Common myeloid progenitor, CD34-positive (primary cell): ENCODE results near the gene C1QL1.

Experiments
- CTCF ChIA-PET: fragments of 350-600 bp; sonication (Branson Sonifier 250); formaldehyde crosslinking; loops from one replicate; lab custom pipeline; 2021; ENCODE audit warnings: antibody characterized with exemption; lab: Charles Lee
- POLR2A ChIA-PET: fragments of 350-600 bp; sonication (Branson Sonifier 250); formaldehyde crosslinking; loops from one replicate; lab custom pipeline; 2021; ENCODE audit warnings: antibody characterized with exemption; lab: Charles Lee
- DNase-seq, 3 donors: peaks; one replicate each; pipeline versions ENCODE4 v3.0.0 to v3.0.0-alpha.2; 2013
- H3K27ac ChIP-seq, 2 experiments: 1 replicate in 1 of 2; 2 replicates in 1 of 2; pipeline ENCODE4 v1.7.0; 2013; ENCODE audit warnings: inconsistent platforms in 2 of 2, low read length in 2 of 2, mild to moderate bottlenecking in 2 of 2, low read depth in 1 of 2, moderate library complexity in 1 of 2; ENCODE audit not compliant: severe bottlenecking in 2 of 2, insufficient read depth in 1 of 2, poor library complexity in 1 of 2
- H3K27me3 ChIP-seq, 5 experiments: replicated peaks in 2 of 5; 1 replicate in 3 of 5; 2 replicates in 2 of 5; pipeline versions ENCODE4 v1.6.1 to v1.7.0; 2013; ENCODE audit warnings: low read length in 4 of 5, mild to moderate bottlenecking in 2 of 5, moderate library complexity in 2 of 5, inconsistent platforms in 1 of 5; ENCODE audit not compliant: insufficient read depth in 5 of 5, control insufficient read depth in 4 of 5
- H3K36me3 ChIP-seq, 4 experiments: 1 replicate in 2 of 4; 2 replicates in 2 of 4; pipeline versions ENCODE4 v1.6.1 to v1.7.0; 2013; ENCODE audit warnings: low read length in 3 of 4, control low read depth in 1 of 4, mild to moderate bottlenecking in 1 of 4; ENCODE audit not compliant: control insufficient read depth in 4 of 4, insufficient read depth in 4 of 4
- H3K4me1 ChIP-seq, 4 experiments: 1 replicate in 3 of 4; 2 replicates in 1 of 4; pipeline versions ENCODE4 v1.6.1 to v1.7.1; 2013; ENCODE audit warnings: low read length in 3 of 4, mild to moderate bottlenecking in 3 of 4, control low read depth in 1 of 4, inconsistent platforms in 1 of 4, moderate library complexity in 1 of 4; ENCODE audit not compliant: control insufficient read depth in 4 of 4, insufficient read depth in 4 of 4; ENCODE audit errors: control extremely low read depth in 1 of 4
- H3K4me3 ChIP-seq, 7 experiments: 1 replicate in 4 of 7; 2 replicates in 3 of 7; pipeline versions ENCODE4 v1.5.1 to v1.7.0; 2013; ENCODE audit warnings: mild to moderate bottlenecking in 7 of 7, low read length in 6 of 7, moderate library complexity in 6 of 7, inconsistent platforms in 2 of 7, low read depth in 2 of 7, control low read depth in 1 of 7; ENCODE audit not compliant: insufficient read depth in 4 of 7, control insufficient read depth in 1 of 7; ENCODE audit errors: extremely low read depth in 1 of 7
- H3K9me3 ChIP-seq, 5 experiments: 1 replicate in 4 of 5; 2 replicates in 1 of 5; pipeline versions ENCODE4 v1.6.1 to v1.7.1; 2013; ENCODE audit warnings: low read length in 4 of 5, mild to moderate bottlenecking in 2 of 5, inconsistent platforms in 1 of 5, low read depth in 1 of 5, moderate library complexity in 1 of 5; ENCODE audit not compliant: control insufficient read depth in 4 of 5, insufficient read depth in 2 of 5; ENCODE audit errors: control extremely low read depth in 1 of 5
- WGBS: methylation state at CpG from one replicate; pipeline ENCODE4 v1.1.5; 2013; ENCODE audit not compliant: insufficient coverage; 5-methylcytosine and 5-hydroxymethylcytosine counted together

The C1QL1 gene

DNA sequence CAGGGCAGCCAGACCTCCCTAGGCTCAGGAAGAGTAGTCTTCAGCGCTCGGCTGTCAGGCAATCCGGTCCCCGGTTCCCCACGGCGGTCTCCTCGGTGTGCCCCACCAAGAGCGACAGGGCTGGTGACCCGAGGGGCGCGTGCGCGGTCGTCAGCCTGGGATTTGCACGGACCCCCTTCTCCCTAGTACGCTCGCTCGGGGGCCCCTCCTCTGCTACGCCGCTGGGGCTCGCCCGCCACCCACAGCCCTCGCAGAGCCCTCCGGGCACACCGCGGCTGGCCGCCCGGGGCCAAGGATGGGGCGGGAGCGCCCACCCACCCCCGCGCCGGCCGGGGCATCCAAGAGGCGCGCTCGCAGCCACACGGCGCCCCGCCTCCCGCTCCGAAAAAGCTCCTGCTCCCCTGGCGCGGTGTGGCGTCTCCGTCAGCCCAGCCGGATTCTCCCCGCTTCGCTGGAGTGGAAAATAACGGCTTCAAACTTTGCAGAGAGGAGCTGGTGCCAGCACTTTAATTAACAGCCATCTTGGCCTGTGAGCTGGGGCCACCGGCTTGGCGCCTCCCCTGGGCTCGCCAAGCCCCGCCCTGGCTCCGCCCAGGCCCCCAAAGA is 2.1 kb upstream of the C1QL1 start:
- ChIA-PET CTCF (interaction anchor here (1.4 to 2.9 kb wide), 3 partner anchors 8 to 49 kb away, joined by 4 to 10 read pairs (median 4); no protein-coding TSS in a partner anchor), POLR2A (no interaction called here)
- Histone ChIP-seq H3K27ac (no peak overlapping the region), H3K4me3 (peak overlapping the region; percentile 22 to 73 (median 50)), H3K9me3 (no peaks in the 10 kb centered on the region), H3K27me3 (peaks cover 5 to 87% (median 45%) of the 10 kb centered on the region in 5 experiments), H3K4me1 (peaks cover 0 to 31% (median 23%) of the 10 kb centered on the region in 4 experiments), H3K36me3 (no peaks in the 10 kb centered on the region)
- WGBS, result 0% methylated on average over 43 of the region's 55 CpGs
- peak in 2 of 3 donors; percentile 42 to 45 for DNase-seq

DNA sequence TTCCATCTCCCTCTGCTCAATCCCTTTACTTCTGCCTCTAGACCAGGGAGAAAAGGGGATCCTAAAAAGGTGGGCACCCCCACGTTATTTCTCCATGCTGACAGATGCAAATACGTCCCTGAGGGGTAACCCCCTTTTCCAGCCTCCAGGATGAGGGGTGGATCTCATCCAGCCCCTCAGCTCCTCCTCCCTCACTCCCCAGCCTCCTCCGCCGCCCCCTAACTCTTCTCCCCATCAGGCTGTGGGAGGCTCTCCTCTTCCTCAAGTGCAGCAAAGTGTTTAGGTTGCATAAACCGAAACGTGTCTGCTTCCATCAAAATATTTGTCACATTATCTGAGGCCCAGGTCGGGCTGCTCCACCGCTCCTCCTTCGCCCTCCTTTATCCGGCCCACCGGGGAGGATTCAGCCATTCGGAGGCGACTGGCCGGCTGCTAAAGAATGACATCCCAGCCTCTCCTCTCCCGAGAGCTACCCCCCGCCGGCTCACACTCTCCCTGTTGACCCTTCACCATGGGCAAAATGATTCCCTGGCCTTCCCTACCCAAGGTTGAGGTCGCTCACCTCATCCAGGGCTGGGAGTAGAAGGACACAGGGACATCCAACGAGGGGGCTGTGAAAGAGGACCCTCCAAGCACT is 1.2 kb upstream of the C1QL1 start:
- H3K36me3 ChIP-seq, result no peaks in the 10 kb centered on the region
- CTCF ChIA-PET, result interaction anchor here (1.1 to 1.4 kb wide), 2 partner anchors 20 to 52 kb away, joined by 3 to 4 read pairs; no protein-coding TSS in a partner anchor
- DNase-seq, result no peak
- WGBS, result 16% methylated on average over 10 of the region's 19 CpGs
- POLR2A ChIA-PET, result no interaction called here
- no peaks in the 10 kb centered on the region for H3K9me3 ChIP-seq
- H3K27ac ChIP-seq, result no peak overlapping the region
- H3K4me3 ChIP-seq, result no peak overlapping the region
- H3K4me1 ChIP-seq, result peaks cover 0 to 31% (median 23%) of the 10 kb centered on the region in 4 experiments
- H3K27me3 ChIP-seq, result peaks cover 3 to 89% (median 45%) of the 10 kb centered on the region in 5 experiments

GRCh38 chr17:44967907-44968224 is 237 bp downstream of the C1QL1 start:
- Histone ChIP-seq H3K9me3 (no peaks in the 10 kb centered on the region), H3K27me3 (peaks cover 0 to 92% (median 48%) of the 10 kb centered on the region in 5 experiments), H3K4me3 (peak overlapping the region in 3 of 7 experiments; percentile 5 to 36 (median 25)), H3K4me1 (peaks cover 0 to 31% (median 23%) of the 10 kb centered on the region in 4 experiments), H3K27ac (no peak overlapping the region), H3K36me3 (no peaks in the 10 kb centered on the region)
- ChIA-PET POLR2A (no interaction called here), CTCF (no interaction called here)
- WGBS, result under 1% methylated on average over 38 of the region's 47 CpGs
- no peak for DNase-seq

DNA sequence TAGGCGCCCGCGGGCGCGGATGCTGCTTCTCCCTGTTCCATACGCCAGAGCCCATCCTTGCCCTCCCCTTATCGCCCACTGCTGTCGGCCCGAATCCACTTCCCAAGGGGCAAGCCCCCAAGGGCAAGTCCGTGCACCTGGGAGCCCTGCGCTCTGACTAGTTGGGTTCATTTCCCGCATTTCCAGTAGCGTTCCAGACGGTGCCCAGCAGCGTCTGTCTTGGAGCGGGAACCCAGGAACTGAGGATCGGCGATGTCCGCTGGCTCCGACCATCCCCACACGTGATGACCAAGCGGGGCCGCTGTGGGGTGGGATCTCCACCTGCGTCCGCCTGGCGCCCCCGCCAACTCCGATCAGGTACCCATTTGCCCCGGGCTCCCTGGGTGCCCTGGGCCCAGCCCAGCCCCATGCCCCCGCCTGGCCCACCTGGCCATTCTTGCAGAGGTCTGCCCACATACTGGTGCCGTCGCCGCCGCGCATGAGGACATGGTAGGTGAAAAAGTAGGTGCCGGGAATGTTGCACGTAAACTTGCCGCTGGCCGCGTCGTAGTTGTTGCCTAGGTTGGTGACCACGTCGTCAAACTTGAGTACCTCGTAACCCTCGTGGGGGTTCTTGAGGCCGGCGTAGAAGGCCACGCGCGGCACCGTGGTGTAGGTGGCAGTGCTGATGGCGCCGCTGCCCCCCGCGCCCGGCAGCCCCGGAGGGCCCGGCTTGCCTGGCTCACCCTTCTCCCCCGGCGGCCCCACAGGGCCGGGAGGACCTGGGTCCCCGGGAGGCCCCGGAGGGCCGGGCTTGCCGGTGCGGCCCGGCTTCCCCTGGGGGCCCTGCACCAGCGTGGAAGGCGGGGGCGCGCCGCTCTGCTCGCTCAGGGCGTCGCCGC is 837 bp downstream of the C1QL1 start:
- peak in 1 of 3 donors; percentile 20 for DNase-seq
- Histone ChIP-seq H3K4me3 (peak overlapping the region in 3 of 7 experiments; percentile 5 to 36 (median 25)), H3K4me1 (peaks cover 0 to 31% (median 23%) of the 10 kb centered on the region in 4 experiments), H3K9me3 (no peaks in the 10 kb centered on the region), H3K27ac (no peak overlapping the region), H3K27me3 (peaks cover 0 to 87% (median 43%) of the 10 kb centered on the region in 5 experiments), H3K36me3 (no peaks in the 10 kb centered on the region)
- POLR2A ChIA-PET, result no interaction called here
- WGBS, result 6% methylated on average over 64 of the region's 76 CpGs
- CTCF ChIA-PET, result no interaction called here

GRCh38 chr17:44966348-44967025 is 1.6 kb downstream of the C1QL1 start:
- Histone ChIP-seq H3K27me3 (peaks cover 0 to 84% (median 43%) of the 10 kb centered on the region in 5 experiments), H3K4me3 (no peak overlapping the region), H3K36me3 (no peaks in the 10 kb centered on the region), H3K27ac (no peak overlapping the region), H3K9me3 (no peaks in the 10 kb centered on the region), H3K4me1 (peaks cover 0 to 31% (median 23%) of the 10 kb centered on the region in 4 experiments)
- CTCF ChIA-PET, result interaction anchor here (1.6 to 1.8 kb wide), 2 partner anchors 31 to 37 kb away, joined by 4 to 6 read pairs; no protein-coding TSS in a partner anchor
- POLR2A ChIA-PET, result interaction anchor here (0.6 kb wide), 1 partner anchor 13 kb away, joined by 5 read pairs; no protein-coding TSS in a partner anchor
- WGBS, result 9% methylated on average over 17 of the region's 21 CpGs
- DNase-seq, result no peak

DNA sequence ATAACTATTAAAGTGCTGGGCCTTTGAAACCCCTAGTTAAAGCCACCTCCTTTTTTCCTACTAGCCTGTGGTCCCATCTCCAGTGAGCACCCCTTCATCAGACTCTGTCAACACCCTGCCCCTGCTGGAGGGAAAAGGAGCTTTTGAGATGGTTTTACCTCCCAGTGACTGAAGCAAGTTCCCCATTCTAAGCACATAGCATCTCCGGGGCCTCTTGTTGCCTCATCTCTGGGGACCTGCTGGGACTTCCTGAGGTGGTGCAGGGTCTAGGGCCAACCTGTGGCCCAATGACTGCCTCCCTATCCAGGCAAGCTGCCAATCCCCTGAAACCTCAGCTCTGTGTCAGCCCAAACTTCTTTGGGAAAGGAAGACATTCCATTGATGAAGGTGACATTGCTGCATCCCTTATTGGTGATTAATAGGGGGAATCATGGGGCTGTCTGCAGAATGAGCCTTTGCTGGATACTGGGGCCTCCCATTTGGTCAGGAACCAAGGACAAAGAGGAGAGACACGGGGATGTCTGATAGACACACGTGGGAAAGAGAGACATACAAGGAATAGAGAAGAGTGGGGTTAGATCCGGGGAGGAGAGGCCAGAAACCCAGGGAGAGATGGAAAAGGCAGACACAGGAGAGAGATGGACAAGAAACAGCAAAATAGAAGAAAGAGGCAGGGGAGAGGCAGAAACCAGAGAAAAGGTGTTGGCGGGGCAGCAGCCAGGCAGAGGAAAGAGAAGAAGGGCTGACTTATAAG is 2.4 kb downstream of the C1QL1 start:
- Histone ChIP-seq H3K36me3 (no peaks in the 10 kb centered on the region), H3K27me3 (peaks cover 4 to 81% (median 42%) of the 10 kb centered on the region in 5 experiments), H3K4me1 (peaks cover 0 to 31% (median 22%) of the 10 kb centered on the region in 4 experiments), H3K27ac (no peak overlapping the region), H3K4me3 (no peak overlapping the region), H3K9me3 (no peaks in the 10 kb centered on the region)
- ChIA-PET CTCF (interaction anchor here (0.8 to 1.8 kb wide), 4 partner anchors 12 to 44 kb away, joined by 3 to 6 read pairs (median 4); no protein-coding TSS in a partner anchor), POLR2A (interaction anchor here (0.6 kb wide), 2 partner anchors 39 to 1194 kb away, joined by 3 to 4 read pairs; no protein-coding TSS in a partner anchor)
- DNase-seq, result peak; percentile 48 to 72 (median 72)
- WGBS, result 49% methylated on average over 3 of the region's 5 CpGs
